ENCODE measurements around the gene DNAJC30.
"Not testable (repeated sequence)": the region's sequence is repeated elsewhere in the genome, so short reads cannot be mapped to it uniquely, and the experiment has no call there.

GRCh38 chr7:73655309-73655708, 27.9 kb downstream of the DNAJC30 start:
- TF ChIP-seq POLR2A, CTCF (IDR thresholded peaks at IDR 0.05): not testable (repeated sequence)

All from tibial nerve (tissue), 3 donors.